NCI-H345 treated with DMSO at 0.1 percent for 48 hours (cell line): ENCODE data around the gene INSR.

ENCODE experiments used
- DNase-seq: peaks from one replicate; lab custom pipeline; 2025; ENCODE audit not compliant: unreplicated experiment; lab: John Stamatoyannopoulos, UW

The INSR gene

DNA sequence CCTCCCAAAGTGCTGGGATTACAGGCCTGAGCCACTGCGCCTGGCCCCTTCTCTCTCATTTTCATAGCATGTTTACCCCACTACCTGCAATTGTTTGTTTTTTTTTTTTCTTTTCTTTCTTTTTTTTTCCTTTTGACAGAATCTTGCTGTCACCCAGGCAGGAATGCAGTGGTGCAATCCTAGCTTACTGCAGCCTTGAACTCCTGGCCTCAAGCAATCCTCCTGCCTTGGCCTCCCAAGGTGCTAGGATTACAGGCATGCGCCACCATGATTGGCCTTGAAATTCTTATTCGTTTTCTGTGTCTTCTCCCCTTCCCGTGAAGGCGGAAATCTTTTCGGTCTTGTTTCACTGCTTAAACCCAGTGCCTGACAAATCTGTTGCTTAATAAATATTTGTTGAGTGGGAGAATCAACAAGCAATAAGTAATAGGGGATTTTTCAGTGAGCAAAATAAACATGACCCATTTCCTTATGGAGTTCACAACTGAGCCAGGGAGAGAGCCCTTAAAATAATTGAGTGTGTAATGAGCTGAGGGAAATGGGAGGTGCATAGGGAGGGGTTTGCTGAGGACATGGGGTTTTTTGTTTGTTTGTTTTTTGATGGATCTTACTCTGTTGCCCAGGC is 1.8 kb upstream of the INSR start:
- DNase-seq, result no peak

DNA sequence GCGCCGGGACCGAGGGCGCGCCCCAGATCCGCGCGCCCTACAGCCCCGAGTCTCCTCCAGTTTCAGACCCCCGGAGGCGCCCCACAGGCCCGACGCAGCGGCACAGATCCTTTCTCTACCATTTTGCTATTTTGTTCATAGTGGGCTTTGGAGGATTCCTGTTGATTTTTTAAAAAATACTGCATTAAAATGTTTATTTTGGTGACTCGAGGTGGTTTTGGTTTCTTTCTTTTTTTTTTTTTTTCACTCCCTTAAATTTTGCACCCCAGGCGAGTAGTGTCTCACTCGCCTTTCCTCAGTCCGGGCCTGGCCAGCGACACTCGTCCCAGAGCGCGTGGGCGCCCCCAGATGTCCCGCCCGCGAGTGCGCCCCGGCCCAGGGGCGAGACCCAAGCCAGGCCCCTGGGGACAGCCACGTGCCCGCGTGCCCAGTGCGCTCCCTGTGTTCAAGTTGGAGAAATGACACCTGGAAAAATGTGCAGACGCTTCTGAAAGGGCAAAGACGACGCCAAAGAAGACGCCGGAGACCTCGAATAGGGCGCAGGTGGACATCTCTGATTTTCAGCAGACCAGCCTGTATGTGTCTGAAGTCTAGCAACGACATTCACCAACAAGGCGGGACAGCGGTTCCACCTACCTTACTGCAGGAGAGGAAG is 471 bp upstream of the INSR start:
- DNase-seq, result peak; percentile 65

DNA sequence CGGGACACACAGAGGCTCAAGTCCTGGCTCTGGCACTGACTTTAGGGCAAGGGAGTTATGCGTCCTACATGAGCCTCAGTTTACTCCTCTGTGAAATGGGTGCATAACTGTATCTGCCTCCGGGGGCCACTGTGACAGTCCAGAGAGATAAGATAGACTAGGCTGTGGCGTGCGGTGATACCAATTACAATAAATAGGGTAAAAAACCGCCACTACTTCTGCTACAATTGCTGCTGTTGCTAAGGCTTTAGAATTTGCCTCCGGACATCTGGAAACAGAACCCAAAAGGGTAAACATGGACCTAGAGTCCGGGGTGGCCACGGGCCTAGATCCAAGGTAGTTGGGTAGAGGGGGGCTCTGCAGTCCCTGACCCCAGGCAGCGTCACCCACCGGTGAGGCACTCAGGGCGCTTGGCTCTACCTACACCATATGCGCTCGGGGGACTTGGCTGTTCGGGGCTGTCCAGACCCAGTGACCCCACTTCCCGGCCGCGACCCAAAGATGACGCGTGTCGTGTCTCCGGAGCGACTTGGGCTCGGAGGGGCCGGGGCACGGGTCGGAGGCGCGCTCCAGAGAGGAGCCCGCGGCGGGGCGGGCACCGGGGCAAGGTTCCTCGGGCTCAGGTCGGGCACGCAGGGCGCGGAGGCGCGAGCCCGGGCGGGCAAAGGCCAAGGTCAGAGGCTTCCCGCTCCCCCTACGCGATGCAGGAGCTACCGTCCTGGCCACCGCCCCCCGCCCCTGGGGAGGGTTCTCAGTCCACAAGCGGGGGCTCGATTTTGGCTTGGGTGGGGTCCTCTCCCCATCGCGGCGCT is 1.1 kb downstream of the INSR start:
- no peak for DNase-seq

DNA sequence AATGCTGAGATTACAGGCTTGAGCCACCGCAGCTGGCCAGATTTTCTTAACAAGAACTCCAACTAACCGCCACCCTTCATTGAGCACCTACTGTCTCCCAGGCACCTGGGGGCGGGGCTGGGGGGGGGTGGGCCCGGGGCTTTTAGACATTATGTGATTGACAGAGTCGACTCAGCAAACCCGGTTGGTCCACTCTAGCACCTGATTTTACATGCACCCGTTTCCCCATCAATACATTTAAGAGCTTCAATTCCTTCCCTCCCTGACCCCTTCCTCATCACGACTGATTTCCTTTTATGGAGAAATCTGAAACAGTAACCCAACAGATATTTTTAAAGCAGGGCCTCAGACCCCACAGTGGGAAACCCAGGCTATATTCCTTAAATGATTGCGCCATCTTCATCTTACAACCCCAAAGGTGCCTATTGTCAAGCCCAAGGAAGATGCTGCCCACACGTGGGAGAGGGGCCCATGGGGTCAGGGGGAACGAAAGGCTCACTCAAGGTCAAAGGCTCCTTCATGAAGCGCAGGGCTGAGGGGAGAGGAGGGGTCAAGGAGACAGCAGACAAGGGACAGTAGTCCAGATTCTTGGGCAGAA is 1.8 kb downstream of the INSR start:
- DNase-seq, result no peak

DNA sequence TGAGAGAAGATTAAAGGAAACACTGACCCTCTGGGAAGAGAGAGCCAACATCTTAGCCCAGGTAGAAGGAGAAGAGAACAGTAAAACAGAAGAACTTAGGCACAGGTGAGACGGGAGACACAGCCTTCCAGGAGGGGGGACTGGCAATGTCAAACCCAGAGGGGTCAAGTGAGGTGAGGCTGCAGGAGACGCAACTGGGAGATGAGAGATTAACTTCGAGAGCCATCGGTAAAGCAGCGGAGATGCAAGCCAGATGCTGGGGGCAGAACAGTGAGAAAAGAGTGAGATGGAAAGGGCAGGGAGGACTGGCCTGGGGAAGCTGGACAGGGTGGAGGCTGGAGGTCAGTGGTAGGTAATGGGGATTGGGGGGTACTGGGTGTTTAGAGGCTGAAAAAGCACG is 5.2 kb downstream of the INSR start:
- no peak for DNase-seq

DNA sequence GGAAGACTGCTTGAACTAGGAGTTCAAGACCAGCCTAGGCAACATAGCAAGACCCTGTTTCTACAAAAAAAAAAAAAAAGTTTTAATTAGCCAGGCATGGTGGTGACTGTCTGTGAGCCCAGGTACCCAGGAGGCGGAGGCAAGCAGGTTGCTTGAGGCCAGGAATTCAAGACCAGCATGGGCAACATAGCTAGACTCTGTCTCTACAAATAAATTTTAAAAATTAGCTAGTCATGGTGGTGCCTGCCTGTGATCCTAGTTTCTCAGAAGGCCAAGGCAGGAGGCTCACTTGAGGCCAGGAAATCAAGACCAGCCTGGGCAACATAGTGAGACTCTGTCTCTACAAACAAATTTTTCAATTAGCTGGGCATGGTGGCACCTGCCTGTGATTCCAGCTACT is 6.1 kb downstream of the INSR start:
- no peak for DNase-seq

DNA sequence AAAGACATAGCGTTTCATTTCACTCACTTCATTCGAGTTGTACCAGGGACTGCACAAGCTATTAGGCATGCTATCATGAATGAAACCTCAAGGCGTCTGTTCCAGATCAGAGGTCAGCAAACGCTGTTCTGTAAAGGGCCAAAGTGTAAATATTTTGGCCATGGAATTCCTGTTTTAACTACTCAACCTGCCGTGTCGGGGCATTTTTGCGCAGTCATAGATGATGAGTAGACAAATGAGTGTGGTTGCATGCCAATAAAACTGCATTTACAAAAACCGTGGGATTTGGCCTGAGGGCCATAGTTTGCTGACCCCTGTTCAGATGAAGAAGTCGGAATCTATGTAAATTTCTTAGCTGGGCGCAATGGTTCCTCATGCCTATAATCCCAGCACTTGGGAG is 6.5 kb downstream of the INSR start:
- DNase-seq, result no peak

DNA sequence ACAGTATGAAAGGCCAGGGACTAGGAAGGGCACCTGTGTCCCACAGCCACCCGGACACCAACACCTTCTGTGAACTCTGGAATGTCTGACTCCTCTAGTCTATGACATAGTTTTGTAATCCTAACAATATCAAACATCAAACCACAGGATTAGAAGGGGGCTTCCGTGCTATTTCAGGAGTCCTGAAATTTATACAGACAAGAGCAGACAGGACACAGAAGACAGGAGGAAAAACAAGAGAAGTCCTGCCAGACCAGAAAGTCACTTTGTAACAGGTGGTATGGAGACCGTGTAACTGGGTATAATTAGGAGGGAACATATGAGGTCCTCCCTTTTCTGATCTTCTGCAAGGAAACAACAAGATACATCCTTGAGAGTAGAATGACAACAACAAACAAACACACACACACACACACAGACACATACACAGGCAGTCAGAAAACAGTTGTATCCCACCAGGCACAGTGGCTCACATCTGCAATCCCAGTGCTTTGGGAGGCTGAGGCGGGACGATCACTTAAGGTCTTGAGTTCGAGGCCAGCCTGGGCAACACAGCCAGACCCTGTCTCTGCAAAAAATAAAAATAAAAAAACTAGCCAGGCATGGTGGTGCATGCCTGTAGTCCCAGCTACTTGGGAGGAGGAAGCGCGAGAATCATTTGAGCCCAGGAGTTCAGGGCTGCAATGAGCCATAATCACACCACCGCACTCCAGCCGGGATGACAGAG is 13.1 kb downstream of the INSR start:
- no peak for DNase-seq

DNA sequence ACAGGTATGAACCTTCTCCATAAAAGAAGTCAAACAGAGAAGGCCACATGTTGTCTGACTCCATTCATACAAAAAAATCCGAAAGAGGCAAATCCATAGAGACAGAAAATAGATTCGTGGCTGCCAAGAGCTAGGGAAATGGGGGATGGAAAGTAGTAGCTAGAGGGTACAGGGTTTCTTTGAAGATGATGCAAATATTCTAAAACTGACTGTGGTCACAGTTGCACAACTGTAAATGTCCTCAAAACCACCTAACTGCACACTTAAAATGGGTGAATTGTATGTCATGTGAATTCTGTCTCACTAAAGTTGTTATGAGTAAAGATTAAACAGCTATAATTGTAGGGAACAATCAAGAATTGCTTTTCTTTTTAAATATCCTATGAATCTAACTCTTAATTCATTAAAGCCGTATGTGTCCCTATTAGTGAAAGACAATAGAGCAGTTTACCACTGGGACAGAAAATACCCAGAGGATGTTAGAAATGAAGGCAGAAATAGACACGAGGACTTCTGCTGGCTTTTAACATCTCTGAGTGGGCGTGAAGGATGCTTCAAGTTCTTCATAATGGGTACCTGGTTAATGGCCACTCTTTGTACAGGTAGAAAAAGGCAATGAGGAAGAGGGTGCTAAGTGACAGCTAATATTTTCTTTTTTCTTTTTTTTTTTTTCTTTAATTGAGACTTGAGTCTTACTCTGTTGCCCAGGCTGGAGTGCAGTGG is 21.2 kb downstream of the INSR start:
- DNase-seq, result no peak

DNA sequence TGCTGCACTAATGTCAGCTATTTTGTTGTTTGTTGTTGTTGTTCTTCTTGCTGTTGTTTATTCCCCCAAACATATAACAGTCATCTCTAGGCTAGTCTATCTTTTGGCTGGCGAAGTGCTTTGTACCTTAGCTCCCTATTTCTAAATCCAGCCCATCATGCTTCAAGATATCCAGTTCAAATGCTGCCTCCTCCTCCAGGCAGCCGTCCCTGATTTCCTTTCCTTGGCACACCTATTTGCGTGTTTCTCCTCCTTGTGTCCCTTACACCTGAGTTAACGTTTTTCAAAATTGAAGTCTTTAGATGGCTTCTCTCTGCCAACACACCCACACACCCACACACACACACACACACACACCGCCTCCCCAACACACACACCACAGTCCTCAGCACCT is 25.5 kb downstream of the INSR start:
- no peak for DNase-seq

DNA sequence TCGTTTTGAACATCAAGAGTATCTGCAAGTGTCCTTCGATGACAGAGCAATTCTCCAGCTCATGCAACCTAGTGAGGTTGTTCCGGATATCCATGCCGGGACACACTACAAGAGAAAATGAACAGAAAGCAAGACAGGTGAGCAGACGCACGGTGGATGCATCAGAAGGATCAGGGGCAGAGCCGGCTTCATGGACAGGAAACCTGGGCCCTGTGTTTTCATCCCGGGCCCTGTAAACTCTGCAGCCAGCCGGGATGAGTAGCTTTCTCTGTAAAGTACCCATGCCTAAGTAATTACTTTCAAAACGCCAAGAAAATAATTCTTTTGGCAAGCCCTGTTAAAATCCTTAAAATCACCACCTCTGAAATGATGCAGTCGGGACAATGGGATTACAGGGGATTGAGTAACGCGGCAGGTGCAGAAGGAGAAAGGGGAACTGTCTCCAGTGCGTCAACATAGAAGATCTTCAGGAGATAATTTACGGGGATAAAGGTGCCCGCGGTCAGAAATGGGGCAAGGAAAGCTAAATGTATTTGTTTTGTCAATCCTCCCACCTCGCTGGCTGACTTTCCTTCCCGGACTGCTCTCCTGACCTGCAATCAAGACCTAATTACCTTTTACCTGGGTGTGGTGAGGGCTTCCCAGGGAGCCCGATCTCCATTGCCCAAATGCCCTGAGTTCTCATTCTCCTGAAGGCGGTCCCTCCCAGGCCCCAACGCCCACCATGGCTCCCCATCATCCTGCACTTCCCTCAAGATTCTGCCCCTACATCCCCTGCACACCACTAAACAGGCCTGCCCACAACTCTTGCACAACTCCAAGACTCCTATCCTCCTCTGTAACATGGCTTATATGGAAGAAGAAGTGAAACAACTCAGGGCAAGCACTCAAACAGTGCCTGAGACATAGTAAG is 26.2 kb downstream of the INSR start:
- no peak for DNase-seq

DNA sequence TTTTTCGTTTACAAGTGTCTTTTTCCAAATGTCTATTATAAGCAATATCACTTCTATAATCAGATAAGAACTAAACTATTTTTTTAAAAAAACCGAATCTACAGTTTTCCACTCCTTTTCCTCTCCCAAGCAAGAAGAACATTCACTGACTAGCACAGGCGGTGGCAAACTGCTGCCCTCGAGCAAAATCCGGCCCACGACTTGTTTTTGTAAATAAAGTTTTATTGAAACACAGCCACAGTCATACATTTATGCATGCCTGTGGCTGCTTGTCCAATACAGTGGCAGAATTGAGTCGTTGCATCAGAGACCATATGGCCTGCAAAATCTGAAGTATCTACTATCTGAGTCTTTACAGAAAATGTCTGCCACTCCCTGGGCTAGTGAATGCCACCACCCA is 27.4 kb downstream of the INSR start:
- DNase-seq, result no peak

DNA sequence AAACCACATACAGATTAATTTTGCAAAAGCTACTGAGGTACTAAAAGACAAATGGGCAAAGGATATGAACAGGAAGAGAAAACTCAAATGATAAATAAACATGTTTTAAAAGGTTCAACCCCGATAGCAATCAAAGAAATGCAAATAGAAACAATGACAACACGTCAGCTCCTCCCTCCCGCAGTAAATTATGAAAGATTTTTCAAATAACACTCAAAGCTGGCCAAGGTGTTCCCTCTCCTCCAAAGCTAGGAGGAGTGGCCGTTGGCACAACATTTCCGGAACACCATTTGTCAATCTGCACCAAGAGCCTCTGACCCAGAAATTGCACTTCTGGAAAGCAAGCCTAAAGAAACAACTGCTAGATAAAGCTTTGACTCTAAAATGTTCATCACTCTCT is 28.3 kb downstream of the INSR start:
- DNase-seq, result no peak

DNA sequence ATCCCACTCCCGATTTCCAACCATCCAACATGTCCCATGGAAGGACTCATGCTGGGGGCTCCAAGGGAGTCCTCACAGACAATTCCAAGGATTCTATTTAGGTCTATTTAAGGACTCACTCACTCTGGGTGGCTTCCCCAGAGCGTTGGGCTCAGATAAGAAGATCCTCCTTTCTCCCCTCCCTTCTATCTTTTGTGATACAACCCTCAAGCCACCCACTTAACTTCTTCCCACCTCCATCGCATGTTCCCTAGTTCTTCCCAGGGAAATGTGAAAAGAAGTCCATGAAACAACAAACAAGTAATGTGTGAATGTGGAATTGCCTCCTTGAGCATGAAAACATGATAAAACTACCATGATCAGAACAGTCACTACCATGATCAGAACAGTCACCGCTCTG is 29.4 kb downstream of the INSR start:
- DNase-seq, result no peak

DNA sequence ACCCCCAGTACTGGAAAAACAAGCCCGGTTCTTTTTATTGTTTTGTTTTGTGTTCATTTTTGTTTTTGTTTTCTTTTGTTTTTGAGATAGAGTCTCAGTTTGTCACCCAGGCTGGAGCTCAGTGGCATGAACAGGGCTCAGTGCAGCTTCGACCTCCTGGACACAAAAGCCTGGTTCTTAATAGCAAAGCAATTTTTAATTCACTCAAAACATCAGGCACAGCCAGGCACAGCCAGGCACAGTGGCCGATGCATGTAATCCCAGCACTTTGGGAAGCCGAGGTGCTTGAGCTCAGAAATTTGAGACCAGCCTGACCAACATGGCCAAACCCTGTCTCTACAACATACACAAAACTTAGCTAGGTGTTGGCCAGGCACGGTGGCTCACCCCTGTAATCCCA is 30.7 kb downstream of the INSR start:
- no peak for DNase-seq

DNA sequence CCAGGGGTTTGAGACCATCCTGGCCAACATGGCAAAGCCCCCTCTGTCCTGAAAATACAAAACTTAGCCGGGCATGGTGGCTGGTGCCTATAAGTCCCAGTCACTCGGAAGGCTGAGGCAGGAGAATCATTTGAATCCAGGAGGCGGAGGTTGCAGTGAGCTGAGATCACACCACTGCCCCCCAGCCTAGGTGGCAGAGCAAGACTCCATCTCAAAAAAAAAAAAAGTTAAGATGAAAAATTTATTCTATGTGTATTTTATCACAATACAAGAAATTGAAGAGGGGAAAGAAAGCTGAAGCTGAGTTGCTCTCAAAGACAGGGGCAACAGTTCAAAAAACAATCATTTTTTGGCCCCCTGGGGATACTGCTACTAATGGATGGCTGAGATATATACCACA is 31.1 kb downstream of the INSR start:
- DNase-seq, result no peak

DNA sequence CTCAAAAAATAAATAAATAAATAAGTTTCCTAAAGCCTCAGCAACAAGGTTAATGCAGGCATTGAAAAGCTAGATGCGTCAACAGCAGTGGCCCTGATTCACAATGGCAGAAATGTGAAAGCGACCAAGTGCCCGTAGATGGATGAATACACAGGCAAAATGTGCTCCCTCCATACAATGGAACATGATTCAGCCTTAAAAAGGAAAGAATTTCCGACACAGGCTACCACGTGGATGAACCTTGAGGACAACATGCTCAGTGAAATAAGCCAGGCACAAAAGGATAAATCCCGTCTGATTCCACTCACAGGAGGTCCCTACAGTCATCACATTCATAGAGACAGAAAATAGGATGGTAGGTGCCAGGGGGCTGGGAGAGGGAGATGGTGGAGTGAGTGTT is 31.7 kb downstream of the INSR start:
- no peak for DNase-seq

DNA sequence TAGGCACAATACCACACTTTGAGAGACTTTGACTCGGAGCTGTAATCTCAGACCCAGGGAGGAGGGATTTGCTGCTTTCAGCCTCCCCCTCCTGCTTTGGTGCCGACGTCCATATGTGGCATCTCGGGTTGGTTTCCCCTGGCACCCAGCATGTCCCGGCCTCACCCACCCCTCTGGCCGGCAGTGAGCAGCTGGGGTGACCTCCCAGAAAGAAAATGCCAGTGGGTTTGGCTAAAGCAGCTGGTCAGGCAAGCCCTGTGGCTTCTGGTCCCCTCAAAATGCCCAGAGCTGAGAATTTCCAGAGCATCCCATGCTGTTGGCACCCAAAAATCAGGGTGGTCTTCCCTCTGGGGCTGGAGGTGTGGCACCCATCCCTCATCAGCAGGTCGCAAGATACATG is 34.1 kb downstream of the INSR start:
- DNase-seq, result no peak

DNA sequence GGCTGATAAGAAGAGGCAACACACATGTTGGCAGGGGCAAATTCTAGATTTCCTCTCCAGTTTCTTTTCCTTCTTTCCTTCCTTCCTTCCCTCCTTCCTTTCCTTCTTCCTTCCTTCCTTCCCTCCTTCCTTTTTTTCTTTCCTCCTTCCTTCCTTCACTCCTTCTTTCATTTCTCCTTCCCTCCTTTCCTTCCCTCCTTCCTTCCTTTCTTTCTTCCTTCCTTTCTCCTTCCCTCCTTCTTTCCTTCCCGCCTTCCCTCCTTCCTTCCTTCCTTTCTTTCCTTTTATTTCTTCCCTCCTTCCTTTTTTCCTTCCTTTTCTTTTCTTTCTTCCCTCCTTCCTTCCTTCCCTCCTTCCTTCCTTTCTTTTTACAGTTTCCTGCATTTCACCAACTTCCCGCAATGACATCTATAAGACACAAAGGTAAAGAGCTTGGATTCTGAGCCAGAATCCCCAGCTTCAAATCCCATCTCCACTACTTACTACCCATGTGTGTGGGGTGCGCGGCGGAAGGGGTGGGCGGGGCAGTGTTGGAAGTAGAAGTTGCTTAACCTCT is 35.3 kb downstream of the INSR start:
- no peak for DNase-seq
